K562 (cell line): ENCODE results near the gene ARF1. TPM values are rescaled to one million over a fixed set of nuclear protein-coding genes. Genes with fewer than 3 reads are reported as not detected.

ENCODE experiments used
- ATAC-seq: fragments of 200-7000 bp; cut with Tn5 transposase; 3 replicates; pipeline ENCODE4 v1.9.1; 2020; ENCODE audit warnings: moderate library complexity
- BruUV-seq: library from RNA; stranded (reverse); fragments of 400-500 nt; replicated peaks from 2 replicates; lab custom pipeline; 2021; lab: Mats Ljungman, UMichigan
- CTCF ChIA-PET: fragments of 300-600 bp; formaldehyde crosslinking; extraction: SDS; loops from one replicate; lab custom pipeline; 2021; ENCODE audit warnings: low intra/inter-chr PET ratio; lab: Yijun Ruan, JAX
- POLR2A ChIA-PET: fragments of 300-600, 350-650 bp; sonication (Branson Sonifier 250); formaldehyde crosslinking; extraction: SDS; loops from one replicate; lab custom pipeline; 2021; ENCODE audit warnings: antibody characterized with exemption, inconsistent platforms; lab: Yijun Ruan, JAX
- DNase-seq, 4 experiments: peaks; one replicate each; pipeline versions ENCODE4 v3.0.0 to v3.0.0-alpha.2; 2011 to 2018; ENCODE audit warnings: low spot score in 3 of 4, mixed read lengths in 3 of 4; ENCODE audit errors: extremely low read depth in 1 of 4
- FAIRE-seq: peaks from 2 replicates; lab custom pipeline; 2011; peaks lifted over from hg19 to GRCh38; lab: Jason Lieb, UNC
- H2AFZ ChIP-seq: 2 replicates; pipeline ENCODE4 v1.6.0; 2011; ENCODE audit warnings: low read depth, low read length, control low read depth, inconsistent platforms
- H3K27ac ChIP-seq: fragments of 200-600 bp; 3 replicates; pipeline ENCODE4 v1.8.0; 2011; ENCODE audit warnings: low read depth, mild to moderate bottlenecking, control low read depth, inconsistent platforms, low read length, moderate library complexity, mixed read lengths; ENCODE audit errors: extremely low read depth
- H3K27me3 ChIP-seq, 2 experiments: fragments of 300-600 bp in 1 of 2; 2 replicates in 1 of 2; 3 replicates in 1 of 2; pipeline versions ENCODE4 v1.6.0 to v1.8.0; 2011; ENCODE audit warnings: inconsistent platforms in 2 of 2, low read length in 2 of 2, mild to moderate bottlenecking in 1 of 2, mixed read lengths in 1 of 2, moderate library complexity in 1 of 2; ENCODE audit not compliant: control insufficient read depth in 2 of 2, insufficient read depth in 2 of 2
- H3K36me3 ChIP-seq: fragments of 300-600 bp; 3 replicates; pipeline ENCODE4 v1.8.0; 2011; ENCODE audit warnings: mild to moderate bottlenecking, low read length, inconsistent platforms; ENCODE audit not compliant: control insufficient read depth, insufficient read depth
- H3K4me1 ChIP-seq, 2 experiments: fragments of 200-600 bp in 1 of 2; replicated peaks in 1 of 2; 2 replicates in 1 of 2; 3 replicates in 1 of 2; pipeline versions ENCODE4 v1.5.1 to v1.8.0; 2011; ENCODE audit warnings: inconsistent platforms in 2 of 2, low read length in 2 of 2, mild to moderate bottlenecking in 1 of 2, mixed read lengths in 1 of 2, moderate library complexity in 1 of 2; ENCODE audit not compliant: control insufficient read depth in 2 of 2, insufficient read depth in 2 of 2
- H3K4me2 ChIP-seq: 2 replicates; pipeline ENCODE4 v1.6.1; 2011; ENCODE audit warnings: low read length, control low read depth, inconsistent platforms, mixed read lengths; ENCODE audit not compliant: insufficient read depth
- H3K4me3 ChIP-seq: fragments of 200-600 bp; sonication (generic), shearing (Covaris generic); 2 replicates; pipeline ENCODE4 v1.5.1; 2016; ENCODE audit warnings: control low read depth, inconsistent platforms
- H3K79me2 ChIP-seq: fragments of 200-600 bp; 3 replicates; pipeline ENCODE4 v1.8.0; 2011; ENCODE audit warnings: low read length, inconsistent platforms; ENCODE audit not compliant: control insufficient read depth, insufficient read depth
- H3K9ac ChIP-seq, 2 experiments: 2 replicates each; pipeline versions ENCODE4 v1.6.0 to v1.6.1; 2011; ENCODE audit warnings: low read depth in 2 of 2, low read length in 2 of 2, control low read depth in 1 of 2, inconsistent platforms in 1 of 2, mild to moderate bottlenecking in 1 of 2, mixed read lengths in 1 of 2; ENCODE audit not compliant: insufficient read depth in 1 of 2
- H3K9me1 ChIP-seq: one replicate; pipeline ENCODE4 v1.6.0; 2011; ENCODE audit warnings: inconsistent platforms, mild to moderate bottlenecking, low read length, moderate library complexity; ENCODE audit not compliant: control insufficient read depth, insufficient read depth
- H3K9me3 ChIP-seq: replicated peaks from 2 replicates; pipeline ENCODE4 v1.5.1; 2011; ENCODE audit warnings: low read depth, low read length, inconsistent platforms; ENCODE audit not compliant: control insufficient read depth, insufficient read depth
- H4K20me1 ChIP-seq: replicated peaks from 2 replicates; pipeline ENCODE4 v1.6.1; 2011; ENCODE audit warnings: low read length, inconsistent platforms, mixed read lengths; ENCODE audit not compliant: control insufficient read depth, insufficient read depth
- CBX2 ChIP-seq: fragments of 200-600 bp; sonication (generic); IDR thresholded peaks from one replicate; pipeline ENCODE4 v1.6.1; 2012; ENCODE audit warnings: mild to moderate bottlenecking, low read length, inconsistent platforms; ENCODE audit not compliant: insufficient read depth, poor library complexity, severe bottlenecking
- EGR1 ChIP-seq: fragments of 450-650 bp; conservative IDR thresholded peaks from 2 replicates; pipeline ENCODE4 v1.6.1; 2017; ENCODE audit warnings: mild to moderate bottlenecking
- NELFE ChIP-seq: IDR thresholded peaks from 2 replicates; pipeline ENCODE4 v1.6.1; 2011; ENCODE audit warnings: mild to moderate bottlenecking; ENCODE audit not compliant: insufficient read depth, insufficient read length
- NFIC ChIP-seq: fragments of 450-650 bp; IDR thresholded peaks from 2 replicates; pipeline ENCODE4 v1.6.1; 2017; ENCODE audit warnings: mild to moderate bottlenecking, inconsistent platforms
- RAD51 ChIP-seq: fragments of 450-650 bp; IDR thresholded peaks from 2 replicates; pipeline ENCODE4 v1.7.1; 2016; ENCODE audit warnings: low read depth, mild to moderate bottlenecking, borderline replicate concordance
- SNIP1 ChIP-seq: fragments of 450-650 bp; IDR thresholded peaks from 2 replicates; pipeline ENCODE4 v1.7.1; 2017; ENCODE audit warnings: low read depth, mild to moderate bottlenecking
- ZNF175 ChIP-seq: fragments of 200-800 bp; sonication (Bioruptor generic); IDR thresholded peaks from 2 replicates; pipeline ENCODE4 v1.6.1; 2016; ENCODE audit warnings: low read depth, mild to moderate bottlenecking, missing genetic modification characterization, missing compliant biosample characterization
- ZNF274 ChIP-seq: IDR thresholded peaks from 2 replicates; pipeline ENCODE4 v1.6.1; 2011; ENCODE audit warnings: low read depth, mild to moderate bottlenecking, low read length, moderate library complexity, borderline replicate concordance
- WGBS: fragments of 100-300 bp; shearing (Covaris generic); methylation state at CpG from one replicate; pipeline ENCODE4 v1.1.6; 2016; ENCODE audit warnings: low coverage, mixed read lengths; ENCODE audit not compliant: insufficient coverage; ENCODE audit errors: missing lambda C conversion rate; 5-methylcytosine and 5-hydroxymethylcytosine counted together
- in situ Hi-C: fragments of 300-500 bp; cut with MboI; formaldehyde crosslinking; loops from 4 replicates; pipeline ENCODE4 v1.15.0; 2018; ENCODE audit warnings: inconsistent platforms, mixed read lengths
- intact Hi-C: fragments of 100-400 bp; cut with micrococcal nuclease; formaldehyde crosslinking; loops from 2 replicates; pipeline ENCODE4 v1.14.2; 2022
- polyA plus RNA-seq, 8 experiments: library from polyadenylated mRNA; depleted of rRNA in 4 of 8; stranded (reverse) in 5 of 8; unstranded in 3 of 8; fragments of >200 nt; fragmentation: Nextera tagmentation in 2 of 8; fragmentation: Illumina TruSeq in 1 of 8; extraction: Ambion mirVana in 2 of 8; extraction: Trizol in 1 of 8; gene quantifications; 2 replicates each; pipeline versions ENCODE4 v1.2.1 to v1.2.3, GENCODE V29; 2011 to 2014; ENCODE audit warnings: inconsistent platforms in 1 of 8, missing spikeins in 1 of 8
- total RNA-seq, 7 experiments: library from RNA; depleted of rRNA in 6 of 7; stranded (reverse); fragments of >200 nt in 6 of 7; fragmentation: Illumina TruSeq in 2 of 7; extraction: Trizol in 2 of 7; gene quantifications; 2 replicates each; pipeline versions ENCODE4 v1.2.1 to v1.2.3, GENCODE V29; 2011 to 2021; ENCODE audit warnings: low replicate concordance in 1 of 7
- TF ChIP-seq, protein P1 (sequence below): sonication (generic); formaldehyde crosslinking; IDR thresholded peaks from 2 replicates; pipeline ENCODE4 v1.8.0; 2022; ENCODE audit warnings: missing genetic modification reagents, mild to moderate bottlenecking, moderate library complexity, borderline replicate concordance
- TF ChIP-seq, protein P2 (sequence below): sonication (generic); formaldehyde crosslinking; IDR thresholded peaks from 2 replicates; pipeline ENCODE4 v1.9.0; 2022; ENCODE audit warnings: mild to moderate bottlenecking, missing genetic modification reagents
- TF ChIP-seq, protein P3 (sequence below): fragments of 450-650 bp; IDR thresholded peaks from 2 replicates; pipeline ENCODE4 v1.6.1; 2016; ENCODE audit warnings: antibody characterized with exemption
- TF ChIP-seq, protein P4 (sequence below): fragments of 450-650 bp; formaldehyde crosslinking; IDR thresholded peaks from 2 replicates; pipeline ENCODE4 v1.4.0; 2022; ENCODE audit warnings: missing genetic modification characterization
- TF ChIP-seq, protein P5 (sequence below): sonication (generic); formaldehyde crosslinking; IDR thresholded peaks from 2 replicates; pipeline ENCODE4 v1.8.0; 2022; ENCODE audit warnings: mild to moderate bottlenecking, missing genetic modification reagents, borderline replicate concordance

ARF1 gene
- total and polyA plus RNA-seq, 9 of the 15 experiments (the other 6 are each of a cell fraction or from before 2014, with no cell fraction given) = 69.8 to 593 (median 325) TPM

DNA sequence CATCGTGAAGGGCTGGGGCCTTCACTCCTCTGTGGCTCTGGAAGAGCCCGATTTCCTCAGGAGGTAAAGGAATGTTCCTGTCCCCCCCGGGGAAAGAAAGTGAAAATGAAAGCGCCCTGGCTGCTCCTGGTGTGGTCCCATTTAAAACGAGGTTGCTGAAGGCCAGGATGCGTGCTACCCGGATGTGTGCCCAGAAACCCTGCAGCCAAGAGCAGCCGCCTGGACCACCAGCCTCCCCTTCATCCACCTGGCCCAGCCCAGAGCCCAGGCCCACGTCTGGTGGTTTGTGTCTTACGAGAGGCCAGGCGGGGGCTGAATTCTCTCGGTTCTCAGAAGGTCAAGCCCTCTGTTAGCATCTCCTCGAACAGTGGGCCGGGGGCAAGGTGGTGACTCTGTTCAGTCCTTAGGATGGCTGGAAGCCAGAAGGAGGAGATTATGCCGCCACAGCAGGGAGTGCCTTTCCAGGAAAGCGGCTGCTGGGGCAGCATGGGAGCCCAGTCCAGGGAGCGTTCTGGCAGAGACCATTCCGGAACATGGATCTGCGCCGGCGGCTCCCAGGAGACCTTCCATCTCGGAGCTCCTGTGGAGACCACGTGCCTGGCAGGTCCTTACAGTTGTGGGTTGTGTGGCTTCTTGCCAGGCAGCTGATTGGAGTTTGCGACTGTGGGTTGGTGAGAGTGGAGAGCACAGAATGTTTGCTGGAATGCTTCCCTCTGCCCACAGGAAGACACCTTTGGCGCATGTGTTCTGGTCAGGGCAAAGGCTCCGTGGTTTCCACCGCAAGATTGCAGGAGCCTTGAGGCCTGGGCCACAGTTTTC is 58.9 kb downstream of the ARF1 start:
- peak overlapping the region; percentile 90 to 98 for H3K9ac ChIP-seq
- peak overlapping the region; percentile 96 for H3K27ac ChIP-seq
- H3K79me2 ChIP-seq = peaks cover 64% of the 10 kb centered on the region
- H3K36me3 ChIP-seq = peaks cover 31% of the 10 kb centered on the region; the same call in 2 of the 3 replicates
- H3K27me3 ChIP-seq = no peaks in the 10 kb centered on the region
- no peak for ATAC-seq
- H3K4me3 ChIP-seq = peak overlapping the region; percentile 92
- ChIA-PET CTCF (interaction anchor here (0.7 kb wide), 1 partner anchor 24 kb away, joined by 4 read pairs; no protein-coding TSS in a partner anchor), POLR2A (interaction anchor here (1.1 to 6.0 kb wide), 8 partner anchors 8 to 57 kb away, joined by 3 to 47 read pairs (median 7); partner anchors contain the start of genes GJC2 and IBA57)
- intact Hi-C loops (loop anchor here (2.0 kb wide), 1 partner anchor 57 kb away; no protein-coding TSS in a partner anchor), in situ Hi-C loops (no loop called here)
- peak overlapping the region; percentile 92 for H3K4me2 ChIP-seq
- BruUV-seq = no TSS peak
- peaks cover 24% of the 10 kb centered on the region for H3K9me1 ChIP-seq
- no peaks in the 10 kb centered on the region for H3K9me3 ChIP-seq
- 10% methylated on average over 27 of the region's 27 CpGs for WGBS
- peaks cover 58 to 75% of the 10 kb centered on the region in 2 experiments for H3K4me1 ChIP-seq
- H2AFZ ChIP-seq = no peak overlapping the region
- peak in 2 of 4 experiments; percentile 53 to 79 for DNase-seq
- no peak for FAIRE-seq
- H4K20me1 ChIP-seq = peaks cover 57% of the 10 kb centered on the region
- TF ChIP-seq, protein P1, sequence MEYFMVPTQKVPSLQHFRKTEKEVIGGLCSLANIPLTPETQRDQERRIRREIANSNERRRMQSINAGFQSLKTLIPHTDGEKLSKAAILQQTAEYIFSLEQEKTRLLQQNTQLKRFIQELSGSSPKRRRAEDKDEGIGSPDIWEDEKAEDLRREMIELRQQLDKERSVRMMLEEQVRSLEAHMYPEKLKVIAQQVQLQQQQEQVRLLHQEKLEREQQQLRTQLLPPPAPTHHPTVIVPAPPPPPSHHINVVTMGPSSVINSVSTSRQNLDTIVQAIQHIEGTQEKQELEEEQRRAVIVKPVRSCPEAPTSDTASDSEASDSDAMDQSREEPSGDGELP (CRISPR knock-in tag) = peak; percentile 50; the same call in 1 of the 2 replicates
- 0 out of 2 replicates have a peak, but pooled peaks have one; percentile 20 for TF ChIP-seq EGR1
- TF ChIP-seq ZNF175 (CRISPR knock-in tag) = no peak
- TF ChIP-seq NELFE = no peak
- TF ChIP-seq, protein P2, sequence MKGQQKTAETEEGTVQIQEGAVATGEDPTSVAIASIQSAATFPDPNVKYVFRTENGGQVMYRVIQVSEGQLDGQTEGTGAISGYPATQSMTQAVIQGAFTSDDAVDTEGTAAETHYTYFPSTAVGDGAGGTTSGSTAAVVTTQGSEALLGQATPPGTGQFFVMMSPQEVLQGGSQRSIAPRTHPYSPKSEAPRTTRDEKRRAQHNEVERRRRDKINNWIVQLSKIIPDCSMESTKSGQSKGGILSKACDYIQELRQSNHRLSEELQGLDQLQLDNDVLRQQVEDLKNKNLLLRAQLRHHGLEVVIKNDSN (CRISPR knock-in tag) = peak; percentile 69
- no peak for TF ChIP-seq ZNF274
- TF ChIP-seq, protein P3, sequence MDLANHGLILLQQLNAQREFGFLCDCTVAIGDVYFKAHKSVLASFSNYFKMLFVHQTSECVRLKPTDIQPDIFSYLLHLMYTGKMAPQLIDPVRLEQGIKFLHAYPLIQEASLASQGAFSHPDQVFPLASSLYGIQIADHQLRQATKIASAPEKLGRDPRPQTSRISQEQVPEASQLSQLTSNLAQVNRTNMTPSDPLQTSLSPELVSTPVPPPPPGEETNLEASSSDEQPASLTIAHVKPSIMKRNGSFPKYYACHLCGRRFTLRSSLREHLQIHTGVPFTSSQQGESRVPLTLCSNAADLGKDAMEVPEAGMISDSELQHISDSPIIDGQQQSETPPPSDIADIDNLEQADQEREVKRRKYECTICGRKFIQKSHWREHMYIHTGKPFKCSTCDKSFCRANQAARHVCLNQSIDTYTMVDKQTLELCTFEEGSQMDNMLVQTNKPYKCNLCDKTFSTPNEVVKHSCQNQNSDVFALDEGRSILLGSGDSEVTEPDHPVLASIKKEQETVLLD = 0 out of 2 replicates have a peak, but pooled peaks have one; percentile 25
- TF ChIP-seq CBX2 = no peak
- TF ChIP-seq, protein P4, sequence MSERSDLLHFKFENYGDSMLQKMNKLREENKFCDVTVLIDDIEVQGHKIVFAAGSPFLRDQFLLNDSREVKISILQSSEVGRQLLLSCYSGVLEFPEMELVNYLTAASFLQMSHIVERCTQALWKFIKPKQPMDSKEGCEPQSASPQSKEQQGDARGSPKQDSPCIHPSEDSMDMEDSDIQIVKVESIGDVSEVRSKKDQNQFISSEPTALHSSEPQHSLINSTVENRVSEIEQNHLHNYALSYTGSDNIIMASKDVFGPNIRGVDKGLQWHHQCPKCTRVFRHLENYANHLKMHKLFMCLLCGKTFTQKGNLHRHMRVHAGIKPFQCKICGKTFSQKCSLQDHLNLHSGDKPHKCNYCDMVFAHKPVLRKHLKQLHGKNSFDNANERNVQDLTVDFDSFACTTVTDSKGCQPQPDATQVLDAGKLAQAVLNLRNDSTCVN (CRISPR knock-in tag) = no peak
- TF ChIP-seq SNIP1 = no peak
- TF ChIP-seq, protein P5, sequence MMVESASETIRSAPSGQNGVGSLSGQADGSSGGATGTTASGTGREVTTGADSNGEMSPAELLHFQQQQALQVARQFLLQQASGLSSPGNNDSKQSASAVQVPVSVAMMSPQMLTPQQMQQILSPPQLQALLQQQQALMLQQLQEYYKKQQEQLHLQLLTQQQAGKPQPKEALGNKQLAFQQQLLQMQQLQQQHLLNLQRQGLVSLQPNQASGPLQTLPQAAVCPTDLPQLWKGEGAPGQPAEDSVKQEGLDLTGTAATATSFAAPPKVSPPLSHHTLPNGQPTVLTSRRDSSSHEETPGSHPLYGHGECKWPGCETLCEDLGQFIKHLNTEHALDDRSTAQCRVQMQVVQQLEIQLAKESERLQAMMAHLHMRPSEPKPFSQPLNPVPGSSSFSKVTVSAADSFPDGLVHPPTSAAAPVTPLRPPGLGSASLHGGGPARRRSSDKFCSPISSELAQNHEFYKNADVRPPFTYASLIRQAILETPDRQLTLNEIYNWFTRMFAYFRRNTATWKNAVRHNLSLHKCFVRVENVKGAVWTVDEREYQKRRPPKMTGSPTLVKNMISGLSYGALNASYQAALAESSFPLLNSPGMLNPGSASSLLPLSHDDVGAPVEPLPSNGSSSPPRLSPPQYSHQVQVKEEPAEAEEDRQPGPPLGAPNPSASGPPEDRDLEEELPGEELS = 0 out of 2 replicates have a peak, but pooled peaks have one; percentile 37
- peak; percentile 83 for TF ChIP-seq NFIC
- 0 out of 2 replicates have a peak, but pooled peaks have one; percentile 16 for TF ChIP-seq RAD51
